ENCODE measurements around the gene PRAMEF13.
"Not testable (repeated sequence)": the region's sequence is repeated elsewhere in the genome, so short reads cannot be mapped to it uniquely, and the experiment has no call there.

Gene PRAMEF13

GRCh38 chr1:13171548-13171947, 29.7 kb downstream of the PRAMEF13 start, which contains the start of gene PRAMEF9:
TSS of gene PRAMEF9 (plus strand) at chr1:13171848. CDS start at chr1:13175281, 3,433 bp downstream.
- not testable (repeated sequence) for DNase-seq (ENCODE audit: low spot score)

DNA sequence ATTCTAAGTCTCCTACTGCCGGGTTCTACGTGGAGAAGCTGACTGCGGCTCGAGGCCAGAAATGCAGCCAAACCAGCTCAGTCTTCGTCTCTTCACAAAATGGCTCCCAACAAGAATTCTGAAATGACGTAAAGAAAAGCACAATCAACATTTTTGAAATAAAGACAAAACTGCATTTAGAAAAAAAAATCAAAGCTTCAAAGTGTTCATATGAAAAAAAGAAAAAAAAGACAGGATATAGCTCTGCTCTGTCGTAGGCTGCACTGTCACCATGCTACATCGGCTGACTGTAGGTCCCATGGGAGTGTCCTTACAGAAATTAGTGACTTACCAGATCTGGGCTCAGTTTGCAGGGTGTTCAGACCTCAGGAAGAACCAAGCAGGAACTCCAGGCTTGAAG, 35.7 kb downstream of the PRAMEF13 start, which contains the start of gene HNRNPCL4:
TSS of gene HNRNPCL4 (minus strand) at position 101 of the 400 bp plus-strand sequence. CDS start 164 bp downstream, outside the sequence.
- DNase-seq (ENCODE audit: low spot score): not testable (repeated sequence)

DNA sequence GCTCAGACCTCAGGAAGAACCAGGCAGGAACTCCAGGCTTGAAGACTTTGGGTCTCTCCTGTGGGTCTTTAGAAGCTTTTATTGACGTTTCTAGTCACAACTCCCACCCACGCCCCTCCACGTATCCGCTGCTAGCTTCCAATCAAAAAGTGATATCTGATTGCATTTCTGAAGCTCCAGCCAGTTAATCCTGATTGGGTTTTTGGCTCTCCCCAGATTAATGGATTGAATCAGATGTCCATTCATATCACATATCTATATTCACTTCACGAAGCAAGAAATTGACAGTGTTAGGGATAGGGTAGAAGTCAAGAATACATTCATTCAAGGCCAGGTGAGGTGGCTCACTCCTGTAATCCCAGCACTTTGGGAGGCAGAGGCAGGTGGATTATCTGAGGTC, 45.3 kb downstream of the PRAMEF13 start, which contains the start of gene PRAMEF26:
TSS of gene PRAMEF26 (minus strand) at position 101 of the 400 bp plus-strand sequence. CDS start 2,914 bp downstream, outside the sequence.
- DNase-seq (ENCODE audit: low spot score): not testable (repeated sequence)

Data from pons (tissue), 1 donor.